Measurements from ENCODE around the gene TSTD1. TPM values are rescaled to one million over a fixed set of nuclear protein-coding genes. Genes with fewer than 3 reads are reported as not detected.

TSTD1 gene
- total RNA-seq, 1 donor from 2014 or later = 53.7 TPM

DNA sequence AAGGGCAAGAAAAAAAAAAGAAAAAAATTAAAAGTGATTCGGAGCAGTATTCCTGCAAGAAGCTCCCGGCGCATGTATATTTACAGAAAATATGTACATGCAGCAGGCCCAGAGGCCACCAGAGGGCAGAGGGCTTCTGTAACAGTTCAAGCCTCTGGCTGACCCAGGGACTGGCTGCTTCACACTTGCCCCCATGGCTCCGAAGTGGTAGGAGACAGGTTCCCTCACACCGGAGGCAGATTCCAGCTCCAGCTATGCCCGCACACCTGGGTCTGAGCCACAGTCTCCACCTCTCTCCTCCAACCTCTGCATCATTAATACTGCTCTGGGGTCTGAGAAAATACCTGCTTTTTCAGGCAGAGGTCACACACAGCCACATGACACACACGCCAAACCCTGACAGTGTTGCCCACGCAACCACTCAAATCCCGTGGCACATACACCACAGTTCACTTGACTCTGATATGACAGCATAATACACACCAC is 33.2 kb upstream of the TSTD1 start:
- DNase-seq (ENCODE audit: low spot score in 2 of 2, unreplicated experiment in 2 of 2) = no peak
- Mint-ChIP-seq H3K27ac (no peak overlapping the region), H3K4me1 (peaks cover 8% of the 10 kb centered on the region), H3K4me3 (no peak overlapping the region), H3K27me3 (ENCODE audit: low read depth) (no peaks in the 10 kb centered on the region), H3K36me3 (peaks cover 4% of the 10 kb centered on the region), H3K9me3 (no peaks in the 10 kb centered on the region)
- TF ChIP-seq, protein P1, sequence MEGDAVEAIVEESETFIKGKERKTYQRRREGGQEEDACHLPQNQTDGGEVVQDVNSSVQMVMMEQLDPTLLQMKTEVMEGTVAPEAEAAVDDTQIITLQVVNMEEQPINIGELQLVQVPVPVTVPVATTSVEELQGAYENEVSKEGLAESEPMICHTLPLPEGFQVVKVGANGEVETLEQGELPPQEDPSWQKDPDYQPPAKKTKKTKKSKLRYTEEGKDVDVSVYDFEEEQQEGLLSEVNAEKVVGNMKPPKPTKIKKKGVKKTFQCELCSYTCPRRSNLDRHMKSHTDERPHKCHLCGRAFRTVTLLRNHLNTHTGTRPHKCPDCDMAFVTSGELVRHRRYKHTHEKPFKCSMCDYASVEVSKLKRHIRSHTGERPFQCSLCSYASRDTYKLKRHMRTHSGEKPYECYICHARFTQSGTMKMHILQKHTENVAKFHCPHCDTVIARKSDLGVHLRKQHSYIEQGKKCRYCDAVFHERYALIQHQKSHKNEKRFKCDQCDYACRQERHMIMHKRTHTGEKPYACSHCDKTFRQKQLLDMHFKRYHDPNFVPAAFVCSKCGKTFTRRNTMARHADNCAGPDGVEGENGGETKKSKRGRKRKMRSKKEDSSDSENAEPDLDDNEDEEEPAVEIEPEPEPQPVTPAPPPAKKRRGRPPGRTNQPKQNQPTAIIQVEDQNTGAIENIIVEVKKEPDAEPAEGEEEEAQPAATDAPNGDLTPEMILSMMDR (IDR thresholded peaks at IDR 0.05; ENCODE audit: unreplicated experiment) = peak; percentile 39

DNA sequence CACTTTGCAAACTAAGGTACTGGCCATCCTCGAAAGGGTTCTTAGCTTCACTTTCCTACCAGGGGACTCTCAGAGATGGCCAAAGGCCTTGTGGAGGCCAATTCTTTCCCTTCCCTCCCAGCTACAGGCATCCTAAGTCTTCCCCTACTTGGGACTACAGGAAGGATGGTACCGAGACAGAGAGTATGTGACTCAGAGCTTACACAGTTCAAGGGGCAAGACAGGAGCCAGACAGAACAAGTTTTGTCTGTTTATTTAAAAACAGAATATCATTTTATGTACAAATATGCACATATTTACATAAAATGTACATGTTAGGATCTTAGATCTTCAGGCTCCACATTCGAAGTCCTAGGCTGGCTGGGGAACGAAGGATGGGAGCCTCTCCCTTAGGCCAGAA is 32.0 kb upstream of the TSTD1 start:
- H3K27me3 Mint-ChIP-seq (ENCODE audit: low read depth) = no peaks in the 10 kb centered on the region
- DNase-seq (ENCODE audit: low spot score in 2 of 2, unreplicated experiment in 2 of 2) = no peak
- peaks cover 8% of the 10 kb centered on the region for H3K4me1 Mint-ChIP-seq
- no peak overlapping the region for H3K27ac Mint-ChIP-seq
- peaks cover 2% of the 10 kb centered on the region for H3K36me3 Mint-ChIP-seq
- TF ChIP-seq, protein P1 (IDR thresholded peaks at IDR 0.05; ENCODE audit: unreplicated experiment) = no peak
- H3K4me3 Mint-ChIP-seq = no peak overlapping the region
- no peaks in the 10 kb centered on the region for H3K9me3 Mint-ChIP-seq

DNA sequence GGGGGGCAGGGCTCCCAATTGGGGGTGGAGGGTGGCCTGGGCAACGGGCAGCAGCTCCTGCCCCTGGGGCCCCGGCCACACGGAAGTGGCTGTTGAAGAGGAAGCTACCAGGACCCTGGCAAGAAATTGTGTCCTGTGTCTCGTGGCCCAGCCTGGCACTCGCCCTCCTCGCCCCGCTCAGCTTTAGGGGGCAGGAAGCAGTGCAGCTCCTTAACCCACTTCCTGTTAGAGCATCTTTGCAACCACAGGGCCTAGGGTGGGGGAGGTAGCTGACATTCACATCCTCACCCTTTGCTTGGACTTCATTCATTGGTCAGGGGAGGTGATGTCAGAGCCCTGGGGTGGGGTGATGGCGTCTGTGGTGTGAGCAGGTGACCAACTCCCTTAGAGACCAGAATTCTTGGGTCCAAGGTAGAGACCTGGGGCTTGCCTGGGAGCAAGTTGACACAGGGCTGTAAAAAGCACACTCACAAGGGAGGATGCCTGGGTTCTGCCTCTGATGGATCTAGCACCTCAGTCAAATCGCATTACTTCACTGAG is 31.0 kb upstream of the TSTD1 start, which contains the start of gene ARHGAP30:
Gene ARHGAP30, minus strand, starts transcription at position 161 of the 540 bp plus-strand sequence. CDS start 267 bp downstream, outside the sequence.
- Mint-ChIP-seq H3K4me3 (no peak within 1 kb of the TSS), H3K27ac (no peak within 1 kb of the TSS), H3K9me3 (no peaks in the 10 kb centered on the region), H3K27me3 (ENCODE audit: low read depth) (no peaks in the 10 kb centered on the region), H3K4me1 (peaks cover 5% of the 10 kb centered on the region), H3K36me3 (peaks cover 2% of the 10 kb centered on the region)
- no peak for DNase-seq (ENCODE audit: low spot score in 2 of 2, unreplicated experiment in 2 of 2)
- TF ChIP-seq, protein P1 (IDR thresholded peaks at IDR 0.05; ENCODE audit: unreplicated experiment) = no peak

DNA sequence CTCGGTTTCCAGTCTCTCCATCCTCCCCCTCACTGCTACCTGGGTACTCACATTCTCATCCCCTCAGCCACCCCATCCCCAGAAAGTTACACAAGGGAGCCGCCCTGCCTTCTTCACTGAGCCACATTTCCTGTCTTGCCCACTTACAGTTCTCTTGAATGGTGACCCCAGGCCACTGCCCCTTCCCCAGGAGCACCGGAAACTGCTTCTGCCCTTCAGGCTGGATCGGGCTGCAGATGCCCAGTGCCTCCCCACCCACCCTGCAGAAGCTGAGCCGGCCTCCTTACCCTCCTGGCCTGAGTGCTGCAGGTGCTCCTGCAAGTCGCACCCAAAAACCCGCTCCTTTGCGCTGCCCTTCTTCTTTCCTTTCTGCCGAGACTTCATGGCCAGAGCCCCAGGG is 30.5 kb upstream of the TSTD1 start:
- no peak for DNase-seq (ENCODE audit: low spot score in 2 of 2, unreplicated experiment in 2 of 2)
- Mint-ChIP-seq H3K4me3 (no peak overlapping the region), H3K36me3 (peaks cover 2% of the 10 kb centered on the region), H3K9me3 (no peaks in the 10 kb centered on the region), H3K27me3 (ENCODE audit: low read depth) (peaks cover 4% of the 10 kb centered on the region), H3K27ac (no peak overlapping the region), H3K4me1 (no peaks in the 10 kb centered on the region)
- TF ChIP-seq, protein P1 (IDR thresholded peaks at IDR 0.05; ENCODE audit: unreplicated experiment) = no peak

DNA sequence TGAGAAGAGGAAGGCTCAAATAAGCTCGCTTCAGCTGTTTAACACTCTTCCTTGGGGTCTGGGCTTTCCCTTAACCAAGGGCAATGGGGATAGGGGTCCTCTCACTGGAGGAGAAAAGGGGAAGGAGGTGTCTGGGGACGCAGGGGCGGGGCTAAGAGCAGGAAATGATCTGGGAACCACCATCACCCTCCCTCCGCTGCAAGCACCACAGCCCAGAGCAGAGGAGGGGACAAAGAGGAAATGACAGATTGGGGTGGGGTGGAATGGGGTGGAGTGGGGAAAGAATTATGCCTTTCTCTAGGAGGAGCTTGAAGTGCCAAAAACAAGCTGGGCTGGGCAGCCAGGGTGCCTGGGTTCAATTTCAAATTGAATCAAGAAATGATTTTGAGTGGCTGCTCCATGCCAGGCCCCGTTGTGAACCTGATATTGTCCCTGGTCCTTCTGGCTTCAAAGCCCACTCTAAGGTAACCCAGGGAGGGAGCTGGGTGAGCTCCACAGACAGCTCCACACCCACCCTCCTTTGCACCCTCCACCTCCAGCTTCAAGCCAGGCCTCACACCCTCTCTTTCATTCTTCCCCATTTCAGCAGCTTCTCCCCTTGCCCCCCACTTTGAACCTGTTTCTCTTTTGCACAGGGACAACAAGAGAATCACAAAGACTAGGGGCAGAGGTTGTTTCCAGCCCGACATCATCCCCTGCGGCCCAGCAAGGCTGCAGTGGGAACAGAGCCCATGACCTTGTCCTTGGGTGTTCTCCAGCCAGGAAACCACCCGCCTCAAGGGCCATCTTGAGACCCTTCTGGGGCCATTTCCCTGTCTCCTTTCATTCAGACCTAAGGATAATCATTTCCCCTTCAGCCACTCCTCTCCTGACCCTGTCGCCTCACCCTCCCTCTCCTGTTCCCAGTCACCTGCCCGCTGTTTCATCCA is 29.8 kb upstream of the TSTD1 start:
- H3K27me3 Mint-ChIP-seq (ENCODE audit: low read depth) = peaks cover 10% of the 10 kb centered on the region
- H3K4me1 Mint-ChIP-seq = no peaks in the 10 kb centered on the region
- H3K4me3 Mint-ChIP-seq = no peak overlapping the region
- TF ChIP-seq, protein P1 (IDR thresholded peaks at IDR 0.05; ENCODE audit: unreplicated experiment) = no peak
- DNase-seq (ENCODE audit: low spot score in 2 of 2, unreplicated experiment in 2 of 2) = no peak
- H3K27ac Mint-ChIP-seq = no peak overlapping the region
- peaks cover 2% of the 10 kb centered on the region for H3K36me3 Mint-ChIP-seq
- H3K9me3 Mint-ChIP-seq = no peaks in the 10 kb centered on the region
